IPS-NIHi11 (cell line): ENCODE data around the gene MSTO1.
"Not testable (repeated sequence)": the region's sequence is repeated elsewhere in the genome, so short reads cannot be mapped to it uniquely, and the experiment has no call there.

Source experiments
- DNase-seq: peaks from one replicate; pipeline ENCODE4 v3.0.0; 2012; ENCODE audit warnings: mixed read lengths, low spot score

MSTO1 gene

DNA sequence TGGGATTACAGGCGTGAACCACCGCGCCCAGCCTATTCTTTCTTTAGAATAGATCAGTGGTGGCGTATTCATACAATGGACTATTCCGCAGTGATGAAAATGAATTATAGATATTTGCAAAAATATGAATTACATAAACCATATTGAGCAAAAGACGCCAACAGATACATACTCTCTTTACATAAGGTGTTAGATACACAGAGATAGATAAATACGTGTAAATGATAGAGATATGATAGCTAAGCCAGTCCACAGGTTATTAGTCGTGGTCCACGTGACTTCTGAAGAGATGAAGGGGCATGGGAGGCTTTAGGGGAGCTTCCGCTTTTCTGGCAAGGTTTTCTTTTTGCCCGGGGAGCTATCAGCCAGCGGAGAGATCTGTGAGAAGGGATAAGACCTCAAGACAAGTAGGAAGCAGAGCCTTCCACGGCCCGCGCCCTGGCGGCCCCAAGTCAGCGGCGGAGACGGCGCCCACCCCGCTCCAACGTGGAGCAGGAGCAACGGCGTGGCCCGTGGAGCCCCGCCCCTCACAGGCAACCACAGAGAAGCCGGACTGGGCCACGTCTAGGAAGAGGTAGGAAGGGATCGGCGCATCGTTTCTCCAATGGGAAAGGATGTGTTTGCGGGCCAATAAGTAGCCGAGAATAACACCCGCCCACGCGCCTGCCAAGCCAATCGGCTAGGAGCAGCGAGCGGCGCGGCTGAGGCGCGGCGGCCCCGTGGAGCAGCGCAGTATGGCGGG is at the start of gene MSTO1:
TSS of gene MSTO1 (plus strand) at position 704 of the 742 bp plus-strand sequence. CDS start at position 735, 31 bp downstream.
- peak; percentile 94 for DNase-seq

DNA sequence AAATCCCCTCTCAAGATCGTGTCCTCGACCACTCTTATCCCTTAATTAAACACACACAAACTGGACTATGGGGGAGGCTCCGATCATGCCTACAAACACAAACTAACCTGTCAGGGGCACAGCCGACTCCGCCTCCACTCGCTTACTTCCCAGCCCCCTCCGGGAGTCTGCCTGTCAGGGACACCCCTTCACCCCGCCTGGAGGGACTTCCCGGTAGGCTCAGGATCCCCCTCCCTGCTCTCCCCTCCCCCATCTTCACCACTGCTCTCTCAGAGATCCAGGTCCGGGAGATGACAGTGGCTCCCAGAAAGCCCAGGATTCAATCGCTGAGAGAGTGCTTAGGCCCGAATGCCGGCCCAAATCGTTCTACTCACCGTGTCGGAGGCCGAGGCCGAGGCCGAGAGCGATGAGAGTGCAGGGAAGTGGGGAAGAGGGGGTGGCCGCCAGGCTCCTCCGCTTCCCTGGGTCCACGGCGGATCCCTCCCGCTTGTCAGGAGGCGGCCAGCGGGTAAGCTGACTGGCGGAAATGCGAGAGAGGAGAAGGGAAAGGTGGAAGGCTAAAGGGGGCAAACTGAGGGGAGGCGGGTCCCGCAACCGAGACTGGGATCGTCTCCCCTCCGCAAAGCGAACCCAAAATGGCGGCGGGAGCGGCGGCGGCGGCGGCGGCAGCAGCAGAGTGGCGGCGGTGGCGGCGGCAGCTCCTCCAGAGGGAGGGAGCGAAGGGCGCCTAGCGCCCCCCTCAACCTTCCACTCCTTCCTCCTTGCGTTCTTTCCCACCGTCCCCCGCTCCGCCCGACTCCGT is 48.0 kb upstream of the MSTO1 start:
- peak; percentile 66 for DNase-seq

DNA sequence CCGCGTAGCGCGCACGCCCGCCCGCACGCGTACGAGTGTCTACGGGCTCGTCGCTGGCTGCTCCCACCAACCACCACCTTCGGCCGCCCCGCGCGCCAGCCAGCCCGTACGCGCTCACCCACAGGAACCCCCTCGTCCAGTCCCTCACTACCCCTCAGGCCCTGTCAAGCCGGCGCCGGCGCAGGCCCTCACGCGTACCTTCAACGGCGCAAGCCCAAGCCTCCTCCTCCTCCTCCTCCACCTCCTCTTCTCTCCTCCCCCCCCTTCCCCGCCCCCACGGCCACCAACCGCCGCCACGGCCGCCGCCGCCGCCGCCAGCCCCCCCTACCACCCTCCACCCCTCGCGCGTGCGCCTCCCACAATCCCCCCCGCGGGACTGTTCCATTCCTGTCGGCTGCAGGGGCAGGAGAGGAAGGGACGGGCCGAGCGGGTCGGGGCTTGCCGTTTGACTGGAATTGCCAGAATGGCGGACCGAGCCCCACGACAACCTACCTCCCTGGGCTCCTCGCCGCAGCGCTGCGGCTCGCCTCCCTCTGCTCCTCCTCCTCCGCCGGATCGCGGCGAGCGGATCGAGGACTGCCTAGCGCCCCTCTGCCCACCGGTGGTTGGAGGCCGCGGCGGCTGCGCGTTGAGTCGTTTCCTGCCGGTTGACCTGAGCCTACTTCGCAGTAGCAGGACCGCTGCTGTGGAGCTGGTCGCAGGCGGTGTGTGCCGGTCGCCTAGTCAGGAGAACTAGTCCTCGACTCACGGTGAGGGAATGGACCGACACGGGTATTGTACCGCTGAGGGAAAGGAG is 47.2 kb upstream of the MSTO1 start, which contains the start of gene ASH1L:
TSS of gene ASH1L (minus strand) at position 223 of the 796 bp plus-strand sequence. CDS start 41,284 bp downstream, outside the sequence.
- peak; percentile 94 for DNase-seq

DNA sequence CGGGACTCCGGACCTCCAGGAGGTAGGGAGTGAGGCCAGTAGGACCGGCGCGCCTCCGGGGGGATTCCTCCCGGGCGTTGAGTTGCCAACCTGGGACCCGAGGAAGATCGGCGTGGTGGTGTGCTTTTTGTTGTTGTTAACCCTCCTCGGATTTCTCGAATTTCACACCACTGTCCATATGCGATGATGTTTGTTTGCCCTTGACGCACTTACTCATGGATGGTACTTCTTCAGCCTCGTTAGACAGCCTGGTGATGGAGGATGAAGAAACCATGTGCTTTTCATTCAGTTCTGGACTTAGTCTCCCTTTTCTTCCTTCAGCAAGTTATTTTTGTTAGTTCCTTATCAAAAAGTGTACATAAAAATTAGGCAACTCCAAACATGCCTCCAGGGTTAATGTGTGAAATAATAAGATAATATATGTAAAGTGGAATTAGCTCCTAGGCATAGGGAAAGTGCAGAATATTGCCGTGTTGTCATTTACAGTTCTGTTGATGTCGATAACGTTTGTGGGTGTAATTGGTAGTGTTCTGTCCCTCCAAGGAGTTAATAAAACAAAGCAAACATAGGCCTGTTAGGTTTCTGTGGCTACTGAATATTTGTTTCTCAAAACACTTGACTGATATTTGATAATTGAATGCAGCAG is 46.5 kb upstream of the MSTO1 start:
- DNase-seq, result not testable (repeated sequence)

DNA sequence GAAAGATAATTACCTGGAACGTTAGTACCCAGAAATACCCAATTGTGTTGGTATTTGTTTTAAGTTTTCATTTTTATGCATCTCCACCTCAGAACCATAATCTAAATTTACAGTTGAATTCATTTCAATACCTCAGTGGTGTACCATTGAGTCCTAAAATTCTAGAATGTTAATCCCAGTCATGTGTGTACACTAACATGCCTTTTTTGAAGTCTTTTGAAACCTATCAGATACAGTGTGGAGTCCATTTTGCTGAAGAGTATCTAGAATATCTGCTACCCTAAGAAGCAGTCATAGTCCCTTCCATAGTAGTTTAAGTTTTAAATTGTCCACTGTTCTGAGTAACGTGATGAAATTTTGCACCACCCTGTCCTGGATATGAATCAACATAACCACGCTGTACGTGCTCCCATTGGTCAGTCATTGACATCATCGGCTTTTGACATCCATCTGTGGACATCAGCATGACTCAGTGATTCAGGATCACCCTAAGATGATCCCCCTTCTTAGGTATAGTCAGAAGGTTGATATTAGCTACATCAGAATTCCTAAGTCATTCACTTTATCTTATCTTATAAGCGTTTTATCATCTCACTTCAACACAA is 39.9 kb upstream of the MSTO1 start:
- DNase-seq, result no peak

DNA sequence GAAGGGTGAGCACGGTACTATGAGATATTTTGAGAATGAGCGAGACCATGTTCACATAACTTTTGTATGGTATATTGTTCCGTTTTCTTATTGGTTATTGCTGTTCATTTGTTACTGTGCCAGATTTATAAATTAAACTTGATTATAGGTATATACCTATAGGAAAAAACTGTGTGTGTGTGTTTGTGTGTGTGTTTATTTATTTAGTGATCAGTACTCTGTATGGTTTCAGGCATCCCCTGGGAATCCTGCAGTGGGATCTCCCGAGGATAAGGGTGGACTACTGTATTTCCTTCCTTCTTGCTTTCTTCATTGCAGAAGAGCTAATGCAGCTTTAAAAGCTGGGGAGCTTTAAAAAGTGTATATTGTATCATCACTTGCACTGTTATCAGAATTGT is 39.4 kb upstream of the MSTO1 start:
- no peak for DNase-seq

DNA sequence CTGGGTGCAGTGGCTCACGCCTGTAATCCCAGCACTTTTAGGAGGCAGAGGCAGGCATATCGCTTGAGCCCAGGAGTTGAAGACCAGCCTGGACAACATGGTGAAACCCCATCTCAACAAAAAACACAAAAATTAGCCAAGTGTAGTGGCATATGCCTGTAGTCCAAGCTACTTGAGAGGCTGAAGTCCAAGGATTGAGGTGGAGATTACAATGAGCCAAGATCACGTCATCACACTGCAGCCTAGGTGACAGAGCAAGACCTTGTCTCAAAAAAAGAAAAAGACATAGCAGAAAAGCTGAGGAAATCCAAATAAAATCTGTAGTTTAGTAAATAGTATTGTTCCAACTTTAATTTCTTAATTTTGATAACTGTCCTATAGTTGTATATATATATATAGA is 35.9 kb upstream of the MSTO1 start:
- DNase-seq, result no peak

DNA sequence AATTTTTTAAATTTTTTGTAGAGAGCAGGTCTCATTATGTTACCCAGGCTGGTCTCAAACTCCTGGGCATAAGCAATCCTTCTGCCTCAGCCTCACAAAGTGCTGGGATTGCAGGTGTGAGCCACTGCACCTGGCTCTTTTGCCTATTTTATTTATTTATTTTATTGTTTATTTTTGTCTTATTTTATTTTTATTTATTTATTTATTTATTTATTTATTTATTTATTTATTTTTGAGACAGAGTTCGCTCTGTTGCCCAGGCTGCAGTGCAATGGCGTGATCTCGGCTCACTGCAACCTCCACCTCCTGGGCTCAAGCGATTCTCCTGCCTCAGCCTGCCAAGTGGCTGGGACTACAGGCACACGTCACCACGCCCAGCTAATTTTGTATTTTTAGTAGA is 34.4 kb upstream of the MSTO1 start:
- DNase-seq, result not testable (repeated sequence)

DNA sequence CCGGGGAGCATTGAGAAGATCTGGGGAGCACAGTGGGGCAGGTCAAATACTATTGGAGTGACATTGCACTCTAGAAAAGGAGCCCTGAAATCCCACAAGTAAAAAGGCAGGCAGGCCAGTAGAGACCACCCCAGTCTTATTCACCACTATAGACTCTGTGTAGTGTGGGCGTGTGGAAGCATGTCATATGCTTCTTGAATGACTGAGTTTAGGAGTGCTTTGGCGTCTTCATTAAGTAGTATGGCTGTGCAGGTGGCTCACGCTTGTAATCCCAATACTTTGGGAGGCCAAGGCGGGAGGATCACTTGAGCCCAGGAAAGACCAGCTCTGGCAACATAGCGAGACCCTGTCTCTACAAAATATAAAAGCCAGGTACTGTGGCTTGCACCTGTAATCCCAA is 26.2 kb upstream of the MSTO1 start:
- DNase-seq, result not testable (repeated sequence)

DNA sequence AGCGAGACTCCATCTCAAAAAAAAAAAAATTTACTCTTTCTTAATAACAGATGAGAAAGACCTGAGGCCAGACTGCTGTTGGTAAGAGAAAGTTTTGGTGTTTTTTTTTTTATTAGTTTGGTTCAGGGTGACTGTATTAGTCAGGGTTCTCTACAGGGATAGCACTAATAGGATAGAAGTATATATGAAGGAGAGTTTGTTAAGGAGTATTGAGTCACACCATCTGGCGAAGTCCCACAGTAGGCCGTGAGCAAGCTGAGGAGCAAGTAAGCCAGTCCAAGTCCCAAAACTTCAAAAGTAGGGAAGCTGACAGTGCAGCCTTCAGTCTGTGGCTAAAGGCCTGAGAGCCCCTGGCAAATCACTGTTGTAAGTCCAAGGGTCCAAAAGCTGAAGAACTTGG is 20.7 kb upstream of the MSTO1 start:
- DNase-seq, result not testable (repeated sequence)

DNA sequence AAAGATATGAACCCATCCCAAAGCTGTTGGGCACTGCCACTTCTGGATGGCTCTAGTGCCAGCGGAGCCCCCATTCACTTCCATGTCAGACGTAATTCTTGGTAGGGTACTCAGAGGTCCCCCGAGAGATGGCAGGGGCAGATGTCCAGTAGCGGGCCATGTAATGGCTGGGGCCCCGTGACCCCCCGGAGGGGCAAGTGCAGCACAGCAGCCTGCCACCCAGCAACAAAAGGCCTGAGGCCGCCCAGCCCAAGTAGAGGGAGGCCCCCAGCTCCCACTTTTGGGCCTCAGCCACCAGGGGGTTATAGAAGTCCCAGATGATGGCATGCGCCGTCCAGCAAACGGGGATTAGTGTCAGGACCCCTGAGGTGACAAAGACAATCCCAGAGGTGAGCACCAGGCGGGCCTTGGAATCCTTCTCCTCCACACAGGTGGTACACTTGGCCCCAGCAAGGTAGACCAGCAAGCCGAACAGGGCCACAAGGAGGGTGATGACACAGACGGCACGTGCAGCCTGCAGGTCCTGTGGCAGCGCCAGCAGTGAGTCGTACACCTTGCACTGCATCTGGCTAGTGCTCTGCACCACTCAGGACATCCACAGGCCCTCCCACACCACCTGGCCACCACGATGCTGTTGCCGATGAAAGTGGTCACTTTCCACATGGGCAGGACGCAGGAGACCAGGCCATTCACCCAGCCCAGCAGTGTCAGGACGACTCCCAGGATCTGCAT is 19.3 kb upstream of the MSTO1 start:
- not testable (repeated sequence) for DNase-seq

DNA sequence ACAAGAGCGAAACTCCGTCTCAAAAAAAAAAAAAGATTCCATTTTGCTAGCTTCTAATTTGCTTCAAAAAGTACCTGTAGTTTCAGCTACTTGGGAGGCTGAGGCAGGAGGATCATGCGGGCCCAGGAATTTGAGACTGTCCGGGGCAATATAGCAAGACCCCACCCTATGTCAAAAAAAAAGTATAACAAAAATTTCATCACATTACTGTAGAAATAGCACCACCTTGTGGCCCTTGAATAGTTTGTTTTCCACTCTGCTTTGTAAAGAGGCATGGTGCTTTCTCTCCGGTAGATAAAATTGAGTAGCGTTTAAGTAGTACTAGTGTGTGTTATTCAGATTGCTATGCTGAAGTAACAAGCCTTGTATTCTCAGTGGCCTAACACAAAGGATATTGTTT is 18.2 kb upstream of the MSTO1 start:
- peak; percentile 31 for DNase-seq

DNA sequence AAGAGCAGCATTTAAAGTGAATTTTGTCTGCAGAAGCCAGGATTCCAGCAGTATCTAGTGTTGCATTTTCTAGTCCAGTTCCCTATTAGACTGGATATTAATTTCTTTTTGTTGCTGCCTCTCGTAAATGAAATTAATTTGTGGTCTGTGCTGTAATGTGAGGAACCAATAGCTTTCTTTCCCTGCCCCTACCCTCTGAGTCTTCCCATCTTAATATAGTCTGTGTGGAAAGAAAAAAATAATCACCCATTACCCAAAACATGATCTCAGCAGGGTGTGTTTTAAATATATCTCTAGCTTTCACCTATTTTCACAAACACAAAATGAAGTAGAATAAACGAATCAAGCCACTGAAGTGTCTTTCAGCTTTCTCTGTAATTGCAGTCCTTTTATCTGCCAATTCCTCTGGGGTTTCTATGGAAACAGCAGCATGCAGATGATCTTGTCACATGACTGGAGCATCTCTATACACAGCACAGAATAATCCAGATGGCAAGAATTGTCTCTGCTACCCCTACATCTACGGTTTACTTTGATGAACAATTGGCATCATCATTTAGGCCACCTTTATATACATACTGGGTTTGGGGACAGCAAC is 14.0 kb upstream of the MSTO1 start:
- not testable (repeated sequence) for DNase-seq

DNA sequence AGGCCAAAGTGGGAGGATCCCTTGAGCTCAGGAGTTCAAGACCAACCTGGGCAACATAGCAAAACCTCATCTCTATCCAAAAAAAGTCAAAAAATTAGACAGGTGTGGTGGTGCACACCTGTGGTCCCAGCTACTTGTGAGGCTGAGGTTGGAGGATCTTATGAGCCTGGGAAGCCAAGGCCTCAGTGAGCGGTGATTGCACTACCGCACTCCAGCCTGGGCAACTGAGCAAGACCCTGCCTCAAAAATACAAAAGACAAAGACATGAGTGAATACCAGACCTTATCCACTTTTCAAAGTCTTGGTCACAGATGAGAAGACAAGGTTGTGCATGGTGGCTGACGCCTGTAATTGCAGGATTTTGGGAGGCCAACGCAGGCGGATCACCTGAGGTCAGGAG is 13.2 kb upstream of the MSTO1 start:
- DNase-seq, result no peak

DNA sequence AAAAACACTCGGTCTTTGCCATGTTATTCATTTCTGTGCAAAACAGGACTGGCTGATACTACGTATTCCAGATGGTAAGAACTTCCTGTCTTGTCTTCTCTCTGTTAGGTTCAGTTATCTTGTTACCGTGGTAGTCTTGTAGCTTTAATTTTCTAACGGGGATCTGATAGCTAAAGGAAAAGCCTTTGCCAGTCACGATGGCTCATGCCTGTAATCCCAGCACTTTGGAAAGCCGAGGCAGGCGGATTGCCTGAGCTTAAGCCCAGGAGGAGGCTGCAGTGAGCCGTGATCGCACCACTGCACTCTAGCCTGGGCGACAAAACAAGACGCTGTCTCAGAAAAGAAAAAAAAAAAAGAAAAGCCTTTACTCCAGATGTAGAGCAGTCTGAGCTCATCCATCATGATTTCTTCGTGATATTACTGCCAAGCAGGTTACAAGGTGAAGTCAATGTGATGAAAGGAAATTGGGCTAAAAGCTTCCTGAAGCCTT is 11.1 kb upstream of the MSTO1 start:
- no peak for DNase-seq

DNA sequence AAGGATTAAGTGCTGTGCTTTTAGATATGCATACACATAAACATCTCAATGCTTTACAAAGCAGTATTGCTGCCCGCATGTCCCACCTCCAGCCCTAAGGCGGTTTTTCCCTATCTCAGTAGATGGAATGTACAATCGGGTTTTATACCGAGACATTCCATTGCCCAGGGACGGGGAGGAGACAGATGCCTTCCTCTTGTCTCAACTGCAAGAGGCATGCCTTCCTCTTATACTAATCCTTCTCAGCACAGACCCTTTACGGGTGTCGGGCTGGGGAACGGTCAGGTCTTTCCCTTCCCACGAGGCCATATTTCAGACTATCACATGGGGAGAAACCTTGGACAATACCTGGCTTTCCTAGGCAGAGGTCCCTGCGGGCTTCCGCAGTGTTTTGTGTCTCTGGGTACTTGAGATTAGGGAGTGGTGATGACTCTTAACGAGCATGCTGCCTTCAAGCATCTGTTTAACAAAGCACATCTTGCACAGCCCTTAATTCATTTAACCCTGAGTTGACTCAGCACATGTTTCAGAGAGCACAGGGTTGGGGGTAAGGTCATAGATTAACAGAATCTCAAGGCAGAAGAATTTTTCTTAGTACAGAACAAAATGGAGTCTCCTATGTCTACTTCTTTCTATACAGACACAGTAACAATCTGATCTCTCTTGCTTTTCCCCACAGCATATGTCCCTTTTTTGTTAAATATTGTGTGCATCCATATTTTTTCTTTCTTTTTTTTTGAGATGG is 10.0 kb upstream of the MSTO1 start:
- not testable (repeated sequence) for DNase-seq

DNA sequence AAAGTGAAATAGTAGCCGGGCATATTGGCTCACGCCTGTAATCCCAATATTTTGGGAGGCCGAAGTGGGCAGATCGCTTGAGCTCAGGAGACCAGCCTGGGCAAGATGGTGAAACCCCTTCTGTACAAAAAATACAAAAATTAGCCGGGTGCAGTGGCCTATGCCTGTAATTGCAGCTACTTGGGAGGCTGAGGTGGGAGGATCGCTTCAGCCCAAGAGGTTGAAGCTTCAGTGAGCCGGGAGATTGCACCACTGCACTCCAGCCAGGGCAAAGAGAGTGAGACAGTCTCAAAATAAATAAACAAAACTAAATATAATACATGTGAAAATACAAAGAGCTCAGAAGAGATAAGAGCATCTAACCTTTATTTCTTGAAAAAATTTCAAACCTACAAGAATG is 2.3 kb upstream of the MSTO1 start:
- no peak for DNase-seq

DNA sequence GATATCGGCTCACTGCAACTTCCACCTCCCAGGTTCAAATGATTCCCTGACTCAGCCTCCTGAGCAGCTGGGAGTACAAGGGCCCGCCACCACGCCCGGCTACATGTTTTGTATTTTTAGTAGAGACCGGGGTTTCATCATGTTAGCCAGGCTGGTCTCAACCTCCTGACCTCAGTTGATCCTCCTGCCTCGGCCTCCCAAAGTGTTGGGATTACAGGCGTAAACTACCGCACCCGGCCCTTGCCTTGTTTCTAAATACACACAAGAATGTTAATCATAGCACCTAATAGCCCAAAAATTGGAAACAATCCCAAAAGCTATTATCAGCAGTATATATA is 1.2 kb upstream of the MSTO1 start:
- DNase-seq, result no peak

DNA sequence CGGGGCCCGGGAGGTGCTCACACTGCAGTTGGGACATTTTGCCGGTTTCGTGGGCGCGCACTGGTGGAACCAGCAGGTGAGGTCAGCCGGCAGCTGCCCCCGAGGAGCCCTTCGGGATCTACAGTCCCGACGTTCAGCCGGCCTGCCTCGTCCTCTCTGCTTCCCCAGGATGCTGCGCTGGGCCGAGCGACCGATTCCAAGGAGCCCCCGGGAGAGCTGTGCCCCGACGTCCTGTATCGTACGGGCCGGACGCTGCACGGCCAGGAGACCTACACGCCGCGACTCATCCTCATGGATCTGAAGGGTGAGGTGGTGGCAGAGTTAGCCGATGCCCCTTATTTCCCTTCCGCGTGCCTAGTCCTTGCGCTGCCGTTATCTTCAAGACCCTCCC is 234 bp downstream of the MSTO1 start:
- not testable (repeated sequence) for DNase-seq

DNA sequence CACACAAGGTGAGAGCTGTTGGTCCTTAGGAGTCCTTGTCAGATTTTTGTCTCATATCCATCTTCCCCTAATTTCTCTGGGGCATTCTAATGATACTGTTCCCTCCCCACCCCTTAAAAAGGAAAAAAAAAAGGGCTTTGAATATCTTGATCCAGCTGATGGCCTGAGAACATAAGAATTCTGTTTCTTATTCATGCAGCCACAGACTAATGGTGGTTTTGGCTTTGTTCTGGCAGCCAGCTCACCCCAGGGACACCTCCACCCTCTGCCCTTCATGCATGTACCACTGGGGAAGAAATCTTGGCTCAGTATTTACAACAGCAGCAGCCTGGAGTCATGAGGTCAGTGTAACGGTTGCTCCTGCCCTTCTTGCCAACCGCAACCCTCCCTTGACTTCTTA is 3.2 kb downstream of the MSTO1 start:
- DNase-seq, result not testable (repeated sequence)
